ENCODE data around the gene IFIT1. TPM values are rescaled to one million over a fixed set of nuclear protein-coding genes. Genes with fewer than 3 reads are reported as not detected.

IFIT1 gene
- total and polyA plus RNA-seq, 9 of the 15 experiments (the other 6 are each of a cell fraction or from before 2014, with no cell fraction given) = 0.03 to 0.40 (median 0.18) TPM

DNA sequence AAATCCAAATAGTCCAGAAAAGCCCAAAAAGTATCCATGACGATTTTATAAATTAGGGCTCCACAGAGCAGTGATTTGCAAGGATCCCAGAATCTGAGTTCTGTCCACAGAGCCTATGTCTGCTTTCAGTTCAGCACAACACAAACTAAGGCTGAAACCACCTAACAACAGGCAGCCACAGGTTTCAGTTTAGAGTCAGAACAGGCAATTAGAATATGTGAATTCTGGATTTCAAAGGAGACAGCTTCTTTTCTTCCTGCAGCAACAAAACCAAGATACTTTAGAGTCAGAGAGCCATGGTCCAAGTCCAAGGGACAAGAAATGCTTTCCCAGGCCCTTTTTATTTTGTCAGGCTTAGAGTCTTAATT, 41.0 kb upstream of the IFIT1 start:
- DNase-seq (ENCODE audit: extremely low read depth in 1 of 4, low spot score in 3 of 4) (no peak), FAIRE-seq (no peak), ATAC-seq (no peak)
- intact Hi-C loops (cut with micrococcal nuclease) (no loop called here), in situ Hi-C loops (cut with MboI) (no loop called here)
- Histone ChIP-seq H3K4me2 (ENCODE audit: insufficient read depth, low read length) (no peak overlapping the region), H3K27ac (ENCODE audit: extremely low read depth, low read depth, low read length) (peak overlapping the region; percentile 66; the same call in 2 of the 3 replicates), H3K4me3 (no peak overlapping the region), H4K20me1 (replicated peaks; ENCODE audit: control insufficient read depth, insufficient read depth, low read length) (no peaks in the 10 kb centered on the region), H3K79me2 (ENCODE audit: control insufficient read depth, insufficient read depth, low read length) (no peaks in the 10 kb centered on the region), H3K9me1 (ENCODE audit: control insufficient read depth, insufficient read depth, low read length) (no peaks in the 10 kb centered on the region), H3K36me3 (ENCODE audit: control insufficient read depth, insufficient read depth, low read length) (no peaks in the 10 kb centered on the region), H3K9ac (ENCODE audit: insufficient read depth in 1 of 2, low read depth in 2 of 2, low read length in 2 of 2) (no peak overlapping the region; a peak in 1 of 4 replicates), H3K4me1 (replicated peaks in 1 of 2; ENCODE audit: control insufficient read depth in 2 of 2, insufficient read depth in 2 of 2, low read length in 2 of 2) (peaks cover 5 to 30% of the 10 kb centered on the region in 2 experiments; a peak in 4 of 5 replicates), H2AFZ (ENCODE audit: low read depth, low read length) (peak overlapping the region; percentile 89), H3K9me3 (replicated peaks; ENCODE audit: control insufficient read depth, insufficient read depth, low read depth, low read length) (no peaks in the 10 kb centered on the region; the same call in 1 of the 2 replicates), H3K27me3 (ENCODE audit: control insufficient read depth in 2 of 2, insufficient read depth in 2 of 2, low read length in 2 of 2) (no peaks in the 10 kb centered on the region)
- BruUV-seq (replicated peaks) = no TSS peak
- 63% methylated on average over 1 of the region's 1 CpG for WGBS (ENCODE audit: insufficient coverage, low coverage, missing lambda C conversion rate)
- CTCF ChIA-PET (ENCODE audit: low intra/inter-chr PET ratio) = no interaction called here
- POLR2A ChIA-PET = interaction anchor here (1.2 kb wide), 1 partner anchor 9 kb away, joined by 3 read pairs; no protein-coding TSS in a partner anchor
- TF ChIP-seq KDM1A (IDR thresholded peaks at IDR 0.05) (no peak), RFX5 (IDR thresholded peaks at IDR 0.05; ENCODE audit: low read depth, low read length) (no peak), FOXP1 (CRISPR knock-in tag; IDR thresholded peaks at IDR 0.05) (no peak), ZNF24 (IDR thresholded peaks at IDR 0.05) (no peak), ZNF444 (CRISPR knock-in tag; IDR thresholded peaks at IDR 0.05) (no peak), SMARCA4 (IDR thresholded peaks at IDR 0.05) (no peak), SAFB2 (IDR thresholded peaks at IDR 0.05; ENCODE audit: borderline replicate concordance, low read depth, low read length, severe bottlenecking) (no peak), ZBED1 (IDR thresholded peaks at IDR 0.05) (no peak), ARHGAP35 (IDR thresholded peaks at IDR 0.05; ENCODE audit: partially characterized antibody) (no peak)
- TF ChIP-seq, protein P1, sequence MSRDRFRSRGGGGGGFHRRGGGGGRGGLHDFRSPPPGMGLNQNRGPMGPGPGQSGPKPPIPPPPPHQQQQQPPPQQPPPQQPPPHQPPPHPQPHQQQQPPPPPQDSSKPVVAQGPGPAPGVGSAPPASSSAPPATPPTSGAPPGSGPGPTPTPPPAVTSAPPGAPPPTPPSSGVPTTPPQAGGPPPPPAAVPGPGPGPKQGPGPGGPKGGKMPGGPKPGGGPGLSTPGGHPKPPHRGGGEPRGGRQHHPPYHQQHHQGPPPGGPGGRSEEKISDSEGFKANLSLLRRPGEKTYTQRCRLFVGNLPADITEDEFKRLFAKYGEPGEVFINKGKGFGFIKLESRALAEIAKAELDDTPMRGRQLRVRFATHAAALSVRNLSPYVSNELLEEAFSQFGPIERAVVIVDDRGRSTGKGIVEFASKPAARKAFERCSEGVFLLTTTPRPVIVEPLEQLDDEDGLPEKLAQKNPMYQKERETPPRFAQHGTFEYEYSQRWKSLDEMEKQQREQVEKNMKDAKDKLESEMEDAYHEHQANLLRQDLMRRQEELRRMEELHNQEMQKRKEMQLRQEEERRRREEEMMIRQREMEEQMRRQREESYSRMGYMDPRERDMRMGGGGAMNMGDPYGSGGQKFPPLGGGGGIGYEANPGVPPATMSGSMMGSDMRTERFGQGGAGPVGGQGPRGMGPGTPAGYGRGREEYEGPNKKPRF (IDR thresholded peaks at IDR 0.05; ENCODE audit: low read depth, low read length) = no peak
- TF ChIP-seq, protein P2, sequence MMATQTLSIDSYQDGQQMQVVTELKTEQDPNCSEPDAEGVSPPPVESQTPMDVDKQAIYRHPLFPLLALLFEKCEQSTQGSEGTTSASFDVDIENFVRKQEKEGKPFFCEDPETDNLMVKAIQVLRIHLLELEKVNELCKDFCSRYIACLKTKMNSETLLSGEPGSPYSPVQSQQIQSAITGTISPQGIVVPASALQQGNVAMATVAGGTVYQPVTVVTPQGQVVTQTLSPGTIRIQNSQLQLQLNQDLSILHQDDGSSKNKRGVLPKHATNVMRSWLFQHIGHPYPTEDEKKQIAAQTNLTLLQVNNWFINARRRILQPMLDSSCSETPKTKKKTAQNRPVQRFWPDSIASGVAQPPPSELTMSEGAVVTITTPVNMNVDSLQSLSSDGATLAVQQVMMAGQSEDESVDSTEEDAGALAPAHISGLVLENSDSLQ (IDR thresholded peaks at IDR 0.05) = no peak
- TF ChIP-seq, protein P3, sequence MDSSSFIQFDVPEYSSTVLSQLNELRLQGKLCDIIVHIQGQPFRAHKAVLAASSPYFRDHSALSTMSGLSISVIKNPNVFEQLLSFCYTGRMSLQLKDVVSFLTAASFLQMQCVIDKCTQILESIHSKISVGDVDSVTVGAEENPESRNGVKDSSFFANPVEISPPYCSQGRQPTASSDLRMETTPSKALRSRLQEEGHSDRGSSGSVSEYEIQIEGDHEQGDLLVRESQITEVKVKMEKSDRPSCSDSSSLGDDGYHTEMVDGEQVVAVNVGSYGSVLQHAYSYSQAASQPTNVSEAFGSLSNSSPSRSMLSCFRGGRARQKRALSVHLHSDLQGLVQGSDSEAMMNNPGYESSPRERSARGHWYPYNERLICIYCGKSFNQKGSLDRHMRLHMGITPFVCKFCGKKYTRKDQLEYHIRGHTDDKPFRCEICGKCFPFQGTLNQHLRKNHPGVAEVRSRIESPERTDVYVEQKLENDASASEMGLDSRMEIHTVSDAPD (CRISPR knock-in tag; IDR thresholded peaks at IDR 0.05) = no peak
- TF ChIP-seq, protein P4, sequence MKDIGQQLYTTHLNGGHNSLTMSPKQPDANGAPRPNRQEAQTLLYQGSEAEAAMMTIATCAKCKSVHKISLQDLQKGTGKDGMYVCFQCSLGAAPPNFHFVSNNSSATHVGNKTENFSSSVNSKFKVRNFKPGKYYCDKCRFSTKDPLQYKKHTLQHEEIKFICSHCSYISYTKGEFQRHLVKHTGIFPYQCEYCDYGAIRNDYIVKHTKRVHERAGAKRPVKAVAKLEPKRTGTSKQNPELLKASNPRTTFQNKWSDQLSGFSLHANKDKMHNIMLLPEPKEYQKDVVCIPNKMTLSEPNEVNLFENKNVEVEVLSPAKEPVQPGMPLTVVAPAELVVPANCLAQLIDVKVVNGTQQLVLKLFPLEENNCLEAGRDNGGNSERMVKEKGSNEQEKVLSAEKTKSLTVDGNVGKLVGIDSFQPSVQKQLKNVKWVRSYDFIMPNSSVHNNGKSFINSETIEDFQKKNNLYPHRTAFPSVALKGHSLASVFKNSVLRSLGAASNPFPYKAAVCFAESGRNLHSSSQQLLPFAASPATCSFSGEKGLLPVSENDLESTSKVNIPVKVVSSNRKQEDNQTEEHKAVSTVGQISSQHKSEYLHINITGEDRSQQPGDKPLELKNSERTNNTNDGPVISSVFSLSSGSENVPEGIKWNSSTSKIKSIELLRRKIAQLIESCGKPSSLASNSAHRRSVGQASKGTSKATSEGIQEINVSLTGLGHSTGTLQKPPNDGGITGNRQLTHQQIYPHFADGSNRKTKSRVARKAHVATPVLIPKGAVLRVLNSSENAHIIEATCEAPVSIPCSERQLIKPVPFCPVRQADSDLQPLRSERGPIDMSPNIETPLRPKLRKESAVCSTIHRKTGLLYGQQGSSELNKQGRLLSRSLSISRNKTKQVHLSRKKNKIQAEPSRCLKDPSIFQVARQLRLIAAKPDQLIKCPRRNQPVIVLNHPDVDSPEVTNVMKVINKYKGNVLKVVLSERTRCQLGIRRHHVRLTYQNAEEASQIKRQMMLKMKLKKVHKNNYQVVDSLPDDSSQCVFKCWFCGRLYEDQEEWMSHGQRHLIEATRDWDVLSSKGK (CRISPR knock-in tag; IDR thresholded peaks at IDR 0.05) = no peak
